HG03025 (cell line): ENCODE results near the gene PLEKHA8.

Source experiments
- ATAC-seq: cut with Tn5 transposase; IDR thresholded peaks from one replicate; pipeline ENCODE4 v1.9.1; 2021; ENCODE audit warnings: mild to moderate bottlenecking, moderate library complexity; ENCODE audit not compliant: unreplicated experiment, low FRiP score

Gene PLEKHA8

GRCh38 chr7:30028216-30028748, at the start of gene PLEKHA8:
TSS of gene PLEKHA8 (plus strand) at chr7:30028412. CDS start at chr7:30028763, 351 bp downstream.
- ATAC-seq: peak; percentile 46

GRCh38 chr7:29980151-29980550, 48.1 kb upstream of the PLEKHA8 start:
- ATAC-seq: no peak

DNA sequence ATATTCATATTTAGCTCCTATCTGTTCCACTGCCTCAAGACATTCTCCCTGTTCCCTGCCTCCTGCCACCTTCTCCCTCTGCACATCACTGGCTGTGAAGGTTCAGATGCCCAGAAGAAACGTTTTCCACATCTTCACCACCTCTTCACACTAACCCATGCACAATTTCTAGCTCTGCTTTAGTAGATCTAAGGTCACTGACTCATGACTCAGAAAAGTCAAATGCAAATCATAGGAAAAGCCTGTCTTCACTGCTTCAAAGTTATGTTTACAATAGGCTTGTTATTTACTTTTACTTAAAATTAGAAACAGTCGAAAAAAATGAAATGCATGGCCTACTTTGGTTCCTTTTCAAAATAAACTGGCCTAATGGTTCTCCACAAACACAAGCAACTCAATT, 41.1 kb upstream of the PLEKHA8 start:
- ATAC-seq: no peak

GRCh38 chr7:29987811-29988317, 40.3 kb upstream of the PLEKHA8 start:
- ATAC-seq: no peak

- ATAC-seq: peak; percentile 24
These were observed 39.6 kb upstream of the PLEKHA8 start for GRCh38 chr7:29988424-29989256.

DNA sequence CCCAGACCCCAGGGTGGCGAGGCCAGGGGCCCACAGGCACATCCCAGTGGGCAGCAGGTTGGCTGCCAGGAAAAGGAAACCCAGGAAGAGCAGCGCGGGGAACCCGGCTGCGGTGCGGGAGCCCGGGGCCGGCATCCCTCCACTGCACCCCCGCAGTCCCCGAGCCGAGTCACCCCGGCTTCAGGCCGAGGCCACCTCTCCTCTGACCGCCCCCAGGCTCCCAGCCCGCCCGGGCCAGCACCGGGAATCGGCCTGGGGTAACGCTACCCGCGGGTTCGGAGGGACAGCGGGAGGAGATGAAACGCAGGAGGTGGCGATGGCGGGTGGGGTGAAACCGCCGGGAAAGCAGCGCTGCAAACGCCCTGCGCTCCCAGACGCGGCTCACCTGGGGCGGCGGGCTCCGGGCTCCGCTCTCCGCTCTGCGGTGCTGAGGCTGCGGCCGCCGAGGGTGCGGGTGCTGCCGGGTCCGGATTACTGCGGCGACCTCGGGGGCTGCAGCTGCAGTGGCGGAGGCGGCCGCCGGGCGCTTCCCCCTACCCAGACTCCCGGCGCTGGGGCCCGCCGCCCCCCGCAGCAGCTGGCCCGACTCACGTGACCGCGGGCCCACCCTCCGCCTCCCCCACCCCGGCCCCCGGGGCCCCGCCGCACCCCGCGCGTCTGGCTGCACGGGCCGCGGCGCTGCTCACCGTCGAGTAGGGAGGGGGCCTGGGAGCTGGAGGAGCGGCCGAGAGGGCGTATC, 38.8 kb upstream of the PLEKHA8 start, which contains the start of gene SCRN1:
SCRN1 (minus strand) TSS at position 545 of the 739 bp plus-strand sequence. CDS start 20,734 bp downstream, outside the sequence.
- peak; percentile 32 for ATAC-seq

DNA sequence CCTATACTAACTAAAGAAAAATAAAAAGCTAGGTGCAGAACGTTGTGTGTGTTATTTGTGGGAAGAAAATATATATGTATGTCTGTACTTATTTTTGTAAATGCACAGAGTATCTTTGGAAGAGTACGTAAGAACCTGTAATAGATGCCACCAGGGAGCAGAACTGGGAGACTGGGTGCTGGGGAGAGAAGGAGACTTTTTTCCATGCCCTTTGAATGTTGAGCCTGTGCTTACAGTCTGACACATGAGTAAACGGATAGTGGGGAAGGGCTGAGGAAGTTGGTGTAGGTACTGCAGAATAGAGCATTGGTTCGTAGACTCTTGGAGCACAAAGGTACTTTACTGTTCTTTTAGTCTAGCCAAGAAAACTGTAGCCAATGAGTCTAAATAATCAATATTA, 37.3 kb upstream of the PLEKHA8 start:
- ATAC-seq: no peak

- ATAC-seq: no peak
These were observed 36.3 kb upstream of the PLEKHA8 start for GRCh38 chr7:29991937-29992336.

- ATAC-seq: no peak
These were observed 35.1 kb upstream of the PLEKHA8 start for GRCh38 chr7:29993140-29993539.

DNA sequence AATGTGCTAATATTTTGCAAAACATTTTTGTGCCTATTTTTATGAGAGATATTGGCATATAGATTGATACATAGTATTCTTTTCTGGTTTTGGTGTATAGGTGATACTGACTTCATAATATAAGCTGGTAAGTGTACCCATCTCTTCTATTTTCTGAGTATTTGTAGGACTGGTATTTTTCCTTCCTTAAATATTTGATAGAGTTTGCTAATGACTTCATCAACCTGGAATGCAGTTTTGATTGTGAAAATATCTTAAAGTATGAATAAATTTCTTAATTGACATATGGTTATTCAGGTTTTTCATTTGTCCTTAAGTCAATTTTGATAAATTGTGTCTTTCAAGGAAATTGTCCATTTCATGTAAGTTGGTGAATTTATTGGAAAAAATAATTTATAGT, 32.6 kb upstream of the PLEKHA8 start:
- no peak for ATAC-seq

- no peak for ATAC-seq
These were observed 31.9 kb upstream of the PLEKHA8 start for GRCh38 chr7:29996321-29996720.

- no peak for ATAC-seq
These were observed 29.7 kb upstream of the PLEKHA8 start for GRCh38 chr7:29998489-29998888.

DNA sequence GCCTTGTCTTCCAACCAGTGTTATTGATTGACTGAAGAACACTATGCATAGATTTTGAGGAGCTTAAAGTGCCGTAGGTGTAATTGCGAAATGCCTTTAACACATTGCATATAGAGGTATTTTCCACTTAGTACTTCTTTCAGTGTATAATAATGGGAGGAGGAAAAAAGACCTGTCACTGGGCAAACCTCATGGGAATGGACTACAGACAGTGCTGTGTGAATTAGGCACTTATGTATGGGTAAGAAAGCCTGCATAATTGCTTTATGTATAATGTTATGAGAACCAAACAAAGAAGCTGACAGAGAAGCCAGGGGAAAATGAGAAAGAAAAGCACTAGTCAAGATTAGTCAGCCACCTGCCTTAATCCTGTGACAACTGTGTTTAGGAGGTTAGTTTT, 26.2 kb upstream of the PLEKHA8 start:
- ATAC-seq: no peak

DNA sequence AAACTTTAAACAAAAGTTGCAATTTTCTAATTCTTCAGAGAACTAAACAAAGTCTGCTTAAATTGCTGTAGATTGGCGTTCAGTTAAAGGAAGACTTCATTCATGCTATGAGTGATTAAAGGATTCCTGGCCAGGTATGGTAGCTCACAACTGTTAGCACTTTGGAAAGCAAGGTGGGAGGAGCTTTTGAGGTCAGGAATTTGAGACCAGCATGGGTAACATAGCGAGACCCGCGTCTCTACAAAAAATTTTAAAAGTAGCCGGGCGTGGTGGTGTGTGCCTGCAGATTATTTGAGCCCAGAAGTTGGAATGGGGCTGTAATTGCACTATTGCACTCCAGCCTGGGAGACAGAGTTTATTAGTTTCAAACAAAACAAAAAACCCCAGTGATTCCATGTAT, 25.1 kb upstream of the PLEKHA8 start:
- no peak for ATAC-seq

DNA sequence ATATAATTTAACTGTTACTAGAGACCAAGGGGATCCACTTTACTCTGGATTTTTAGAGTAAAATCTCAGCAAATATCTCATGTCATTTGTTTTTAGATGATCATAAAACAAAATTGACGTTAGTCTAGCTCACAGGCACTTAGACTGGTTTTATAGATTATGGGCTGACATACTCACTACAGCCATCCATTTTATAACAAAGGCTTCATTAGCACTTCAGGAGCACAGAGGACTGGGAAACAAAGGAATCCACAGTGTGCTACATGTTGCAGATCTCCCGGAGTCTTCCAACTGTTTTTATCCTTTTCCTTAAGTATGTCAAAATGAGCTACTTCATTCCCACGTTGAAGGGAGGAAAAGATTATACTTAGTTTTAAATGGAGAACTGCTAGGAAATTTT, 22.7 kb upstream of the PLEKHA8 start:
- no peak for ATAC-seq

DNA sequence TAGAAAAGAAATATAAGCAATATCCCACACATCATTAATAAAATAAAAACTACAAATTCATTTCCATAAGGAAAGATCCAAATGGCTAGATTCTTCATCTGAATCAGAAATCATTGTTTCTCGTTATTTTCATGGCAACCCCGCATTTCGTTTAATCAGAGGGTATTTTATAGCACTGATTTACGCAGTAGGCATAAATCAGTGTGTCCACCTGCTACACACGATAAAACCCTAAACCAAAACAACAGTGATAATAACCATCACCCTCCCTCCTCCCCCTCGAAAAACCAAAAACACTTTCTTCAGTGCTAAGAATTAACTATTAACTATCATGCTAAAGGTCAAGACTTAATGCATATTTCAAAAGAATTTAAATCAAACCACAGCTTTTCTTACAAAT, 18.2 kb upstream of the PLEKHA8 start:
- no peak for ATAC-seq

DNA sequence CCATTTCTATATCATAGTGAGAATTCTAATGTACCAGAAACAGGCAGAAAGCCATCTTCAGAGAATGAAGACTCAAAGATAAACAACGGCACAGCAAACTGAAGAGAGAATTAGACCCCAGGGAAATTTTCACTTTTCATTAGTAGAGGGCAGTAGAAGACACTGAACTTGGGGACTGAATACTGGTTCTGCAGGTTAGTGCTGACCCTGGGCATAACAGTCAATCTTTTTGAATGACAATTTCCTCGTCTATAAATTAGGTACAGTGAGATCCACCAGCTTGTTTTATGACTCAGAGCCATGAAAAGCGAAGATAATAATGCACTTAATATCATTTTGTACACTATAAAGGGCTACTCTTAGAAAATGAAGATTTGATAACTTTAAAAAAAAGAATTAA, 15.5 kb upstream of the PLEKHA8 start:
- ATAC-seq: no peak

- ATAC-seq: no peak
These were observed 9.8 kb upstream of the PLEKHA8 start for GRCh38 chr7:30018451-30018850.

DNA sequence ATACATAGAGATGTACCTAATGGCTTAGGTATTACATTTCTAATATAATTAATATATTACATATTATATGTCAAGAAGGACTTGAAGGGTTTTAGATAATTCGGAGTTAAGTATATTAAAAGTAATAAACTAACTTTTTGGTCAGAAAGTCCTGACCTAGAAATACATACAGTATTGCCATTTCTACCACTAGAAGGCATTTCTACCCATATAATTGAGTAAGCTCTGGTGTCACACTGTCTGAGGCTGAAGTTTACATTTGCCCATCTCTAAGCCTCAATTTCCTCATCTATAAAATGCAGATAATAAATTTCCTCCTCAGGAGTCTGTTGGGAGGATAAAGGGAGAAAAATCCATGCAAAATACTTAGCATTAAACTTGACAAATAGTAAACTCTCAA, 8.8 kb upstream of the PLEKHA8 start:
- no peak for ATAC-seq

DNA sequence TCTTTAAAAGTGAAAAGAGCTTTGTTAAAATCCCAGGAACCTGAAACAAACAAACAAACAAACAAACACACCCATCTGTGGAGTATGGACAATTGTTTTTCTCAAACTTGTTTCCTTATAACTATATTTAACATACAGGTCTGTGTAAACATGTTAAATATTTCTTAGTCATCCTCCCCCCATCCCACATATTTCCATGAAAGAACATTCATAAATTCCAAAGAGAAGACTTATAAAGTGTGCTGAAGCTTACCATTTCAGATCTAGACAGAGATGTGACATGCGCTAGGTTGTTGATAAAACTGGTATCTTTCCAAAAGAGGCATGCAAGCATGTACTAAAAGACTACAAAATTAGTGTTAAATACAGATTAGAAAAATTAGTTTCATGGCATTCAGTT, 8.3 kb upstream of the PLEKHA8 start:
- ATAC-seq: no peak

- ATAC-seq: no peak
These were observed 7.7 kb upstream of the PLEKHA8 start for GRCh38 chr7:30020535-30020934.
